Neural cell (in vitro differentiated cells): Measurements from ENCODE around the gene GCNT2. TPM values are rescaled to one million over a fixed set of nuclear protein-coding genes. Genes with fewer than 3 reads are reported as not detected.
"Not testable (repeated sequence)": the region's sequence is repeated elsewhere in the genome, so short reads cannot be mapped to it uniquely, and the experiment has no call there.

Experiments used
- H2AFZ ChIP-seq: fragments of 200-600, 300-800 bp; sonication (generic), shearing (Covaris generic); 2 replicates; pipeline ENCODE4 v1.6.0; 2014; ENCODE audit warnings: low read depth, mild to moderate bottlenecking, antibody characterized with exemption, low read length, moderate library complexity
- H3F3A ChIP-seq: fragments of 200-600 bp; shearing (Covaris generic); 2 replicates; pipeline ENCODE4 v1.6.1; 2016; ENCODE audit warnings: mild to moderate bottlenecking, moderate library complexity, mixed read lengths, antibody characterized with exemption, low read length; ENCODE audit not compliant: insufficient read depth, poor library complexity, severe bottlenecking
- H3K27ac ChIP-seq: fragments of 200-600, 300-800 bp; sonication (generic), shearing (Covaris generic); 2 replicates; pipeline ENCODE4 v1.5.1; 2014; ENCODE audit warnings: mild to moderate bottlenecking, low read length, moderate library complexity
- H3K27me3 ChIP-seq: fragments of 300-800, 200-600 bp; sonication (generic), shearing (Covaris generic); 2 replicates; pipeline ENCODE4 v1.6.0; 2014; ENCODE audit warnings: mild to moderate bottlenecking, low read depth, low read length, moderate library complexity; ENCODE audit not compliant: insufficient read depth
- H3K36me3 ChIP-seq: fragments of 300-800, 200-600 bp; sonication (generic), shearing (Covaris generic); 2 replicates; pipeline ENCODE4 v1.5.1; 2014; ENCODE audit warnings: mild to moderate bottlenecking, antibody characterized with exemption, low read length, moderate library complexity; ENCODE audit not compliant: insufficient read depth
- H3K4me2 ChIP-seq: fragments of 300-800, 200-600 bp; sonication (generic), shearing (Covaris generic); 2 replicates; pipeline ENCODE4 v1.6.0; 2014; ENCODE audit warnings: mild to moderate bottlenecking, low read length
- H3K4me3 ChIP-seq: fragments of 300-800, 200-600 bp; sonication (generic), shearing (Covaris generic); 2 replicates; pipeline ENCODE4 v1.5.1; 2014; ENCODE audit warnings: mild to moderate bottlenecking, low read length, moderate library complexity
- H3K79me2 ChIP-seq: fragments of 200-600 bp; shearing (Covaris generic); replicated peaks from 2 replicates; pipeline ENCODE4 v1.6.0; 2014; ENCODE audit warnings: mild to moderate bottlenecking, low read length, moderate library complexity; ENCODE audit not compliant: insufficient read depth
- H3K9ac ChIP-seq: fragments of 300-800, 200-600 bp; sonication (generic), shearing (Covaris generic); 2 replicates; pipeline ENCODE4 v1.6.1; 2016; ENCODE audit warnings: mild to moderate bottlenecking, low read length, mixed read lengths
- H3K9me2 ChIP-seq: fragments of 200-600 bp; shearing (Covaris generic); 2 replicates; pipeline ENCODE4 v1.6.1; 2016; ENCODE audit warnings: mild to moderate bottlenecking, low read length, mixed read lengths; ENCODE audit not compliant: insufficient read depth
- H3K9me3 ChIP-seq: fragments of 200-600, 300-800 bp; sonication (generic), shearing (Covaris generic); 2 replicates; pipeline ENCODE4 v1.6.1; 2016; ENCODE audit warnings: mild to moderate bottlenecking, mixed run types, low read length, moderate library complexity, mixed read lengths
- H4K20me1 ChIP-seq: fragments of 200-600 bp; shearing (Covaris generic); 2 replicates; pipeline ENCODE4 v1.6.1; 2016; ENCODE audit warnings: mild to moderate bottlenecking, mixed run types; ENCODE audit not compliant: insufficient read depth
- EP300 ChIP-seq: fragments of 450-650 bp; conservative IDR thresholded peaks from 2 replicates; pipeline ENCODE4 v1.6.1; 2014; ENCODE audit warnings: antibody characterized with exemption, mild to moderate bottlenecking, moderate library complexity; ENCODE audit not compliant: poor library complexity, severe bottlenecking
- EZH2 ChIP-seq: fragments of 200-600, 300-800 bp; shearing (Covaris generic), sonication (generic); IDR thresholded peaks from 2 replicates; pipeline ENCODE4 v1.6.1; 2014; ENCODE audit warnings: antibody characterized with exemption, low read length, borderline replicate concordance, mild to moderate bottlenecking; ENCODE audit not compliant: insufficient read depth, poor library complexity, severe bottlenecking
- MXI1 ChIP-seq: fragments of 450-650 bp; conservative IDR thresholded peaks from 2 replicates; pipeline ENCODE4 v1.6.1; 2014; ENCODE audit warnings: antibody characterized with exemption, mild to moderate bottlenecking; ENCODE audit not compliant: poor library complexity, severe bottlenecking
- POLR2AphosphoS5 ChIP-seq: IDR thresholded peaks from 2 replicates; pipeline ENCODE4 v1.6.1; 2012
- RAD21 ChIP-seq: fragments of 450-650 bp; conservative IDR thresholded peaks from 2 replicates; pipeline ENCODE4 v1.6.1; 2014; ENCODE audit warnings: antibody characterized with exemption, mild to moderate bottlenecking, moderate library complexity
- REST ChIP-seq: IDR thresholded peaks from 2 replicates; pipeline ENCODE4 v1.6.1; 2012; ENCODE audit warnings: borderline replicate concordance
- SMC3 ChIP-seq: fragments of 450-650 bp; conservative IDR thresholded peaks from 2 replicates; pipeline ENCODE4 v1.6.1; 2014; ENCODE audit warnings: antibody characterized with exemption, mild to moderate bottlenecking, moderate library complexity; ENCODE audit not compliant: poor library complexity
- TAF1 ChIP-seq: IDR thresholded peaks from 2 replicates; pipeline ENCODE4 v1.6.1; 2012; ENCODE audit warnings: low read depth
- polyA plus RNA-seq: library from polyadenylated mRNA; depleted of rRNA; stranded (reverse); fragments of >200 nt; gene quantifications from 2 replicates; pipeline ENCODE4 v1.2.3, GENCODE V29; 2014
- TF ChIP-seq, protein P1 (sequence below): fragments of 450-650 bp; IDR thresholded peaks from 2 replicates; pipeline ENCODE4 v1.5.1; 2014; ENCODE audit warnings: antibody characterized with exemption, mild to moderate bottlenecking, moderate library complexity; ENCODE audit not compliant: poor library complexity, severe bottlenecking

Gene GCNT2
- polyA plus RNA-seq, 1 donor from 2014 or later, result 9.4 TPM

- Histone ChIP-seq H3F3A (no peaks in the 10 kb centered on the region), H3K27ac (no peak overlapping the region), H3K9ac (no peak overlapping the region), H3K36me3 (no peaks in the 10 kb centered on the region), H3K79me2 (no peaks in the 10 kb centered on the region), H3K27me3 (no peaks in the 10 kb centered on the region), H3K9me3 (no peaks in the 10 kb centered on the region), H3K4me3 (no peak overlapping the region), H3K4me2 (no peak overlapping the region), H4K20me1 (no peaks in the 10 kb centered on the region), H3K9me2 (no peaks in the 10 kb centered on the region), H2AFZ (no peak overlapping the region)
- TF ChIP-seq, protein P1, sequence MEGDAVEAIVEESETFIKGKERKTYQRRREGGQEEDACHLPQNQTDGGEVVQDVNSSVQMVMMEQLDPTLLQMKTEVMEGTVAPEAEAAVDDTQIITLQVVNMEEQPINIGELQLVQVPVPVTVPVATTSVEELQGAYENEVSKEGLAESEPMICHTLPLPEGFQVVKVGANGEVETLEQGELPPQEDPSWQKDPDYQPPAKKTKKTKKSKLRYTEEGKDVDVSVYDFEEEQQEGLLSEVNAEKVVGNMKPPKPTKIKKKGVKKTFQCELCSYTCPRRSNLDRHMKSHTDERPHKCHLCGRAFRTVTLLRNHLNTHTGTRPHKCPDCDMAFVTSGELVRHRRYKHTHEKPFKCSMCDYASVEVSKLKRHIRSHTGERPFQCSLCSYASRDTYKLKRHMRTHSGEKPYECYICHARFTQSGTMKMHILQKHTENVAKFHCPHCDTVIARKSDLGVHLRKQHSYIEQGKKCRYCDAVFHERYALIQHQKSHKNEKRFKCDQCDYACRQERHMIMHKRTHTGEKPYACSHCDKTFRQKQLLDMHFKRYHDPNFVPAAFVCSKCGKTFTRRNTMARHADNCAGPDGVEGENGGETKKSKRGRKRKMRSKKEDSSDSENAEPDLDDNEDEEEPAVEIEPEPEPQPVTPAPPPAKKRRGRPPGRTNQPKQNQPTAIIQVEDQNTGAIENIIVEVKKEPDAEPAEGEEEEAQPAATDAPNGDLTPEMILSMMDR, result no peak
- TF ChIP-seq SMC3 (no peak), REST (no peak), MXI1 (no peak), RAD21 (no peak), EZH2 (no peak), TAF1 (no peak)
Measured at GRCh38 chr6:10529231-10529801, 8.2 kb downstream of the GCNT2 start.

DNA sequence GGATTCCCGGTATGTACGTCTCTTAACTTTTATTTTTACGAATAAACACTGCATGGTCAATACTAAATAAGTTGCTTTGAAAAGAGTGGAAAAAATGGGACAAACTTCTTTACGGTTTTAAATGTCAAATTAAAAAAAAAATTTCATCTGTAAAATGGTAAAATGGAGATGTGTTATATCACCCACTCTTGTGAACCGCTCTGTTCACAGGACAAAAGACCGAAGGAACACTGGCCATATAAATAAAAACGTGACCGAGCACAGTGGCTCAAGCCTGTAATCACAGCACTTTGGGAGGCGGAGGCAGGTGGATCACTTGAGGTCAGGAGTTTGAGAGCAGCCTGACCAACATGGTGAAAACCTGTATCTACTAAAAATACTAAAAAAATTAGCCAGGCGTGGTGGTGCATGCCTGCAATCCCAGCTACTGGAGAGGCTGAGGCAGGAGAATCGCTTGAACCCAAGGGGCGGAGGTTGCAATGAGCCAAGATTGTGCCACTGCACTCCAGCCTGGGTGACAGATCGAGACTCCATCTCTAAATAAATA is 8.8 kb downstream of the GCNT2 start:
- H3K9ac ChIP-seq, H3K9me2 ChIP-seq, H2AFZ ChIP-seq, H3F3A ChIP-seq, H3K9me3 ChIP-seq, H3K36me3 ChIP-seq, H3K4me2 ChIP-seq, H4K20me1 ChIP-seq, H3K79me2 ChIP-seq, H3K27ac ChIP-seq, H3K27me3 ChIP-seq, H3K4me3 ChIP-seq: not testable (repeated sequence)

- Histone ChIP-seq H3K4me3 (no peak overlapping the region), H3K9ac (no peak overlapping the region), H3F3A (no peaks in the 10 kb centered on the region), H3K36me3 (no peaks in the 10 kb centered on the region), H3K79me2 (no peaks in the 10 kb centered on the region), H3K9me2 (no peaks in the 10 kb centered on the region), H4K20me1 (no peaks in the 10 kb centered on the region), H3K27me3 (no peaks in the 10 kb centered on the region), H3K9me3 (no peaks in the 10 kb centered on the region), H2AFZ (no peak overlapping the region), H3K4me2 (no peak overlapping the region), H3K27ac (no peak overlapping the region)
- TF ChIP-seq TAF1 (no peak), MXI1 (no peak), EZH2 (no peak), EP300 (no peak), RAD21 (no peak), SMC3 (no peak), REST (no peak), POLR2AphosphoS5 (no peak)
- TF ChIP-seq, protein P1, result no peak
Measured at GRCh38 chr6:10531503-10531902, 10.4 kb downstream of the GCNT2 start.
